Panc1 (cell line): ENCODE results near the gene ACSS1. TPM values are rescaled to one million over a fixed set of nuclear protein-coding genes. Genes with fewer than 3 reads are reported as not detected.

Experiments used
- ATAC-seq: fragments of 200-7000 bp; cut with Tn5 transposase; 2 replicates; pipeline ENCODE4 v1.9.1; 2020; ENCODE audit warnings: mild to moderate bottlenecking, moderate library complexity
- BruUV-seq: library from RNA; stranded (reverse); fragments of 400-500 nt; replicated peaks from 2 replicates; lab custom pipeline; 2021; lab: Mats Ljungman, UMichigan
- CTCF ChIA-PET: fragments of 300-600 bp; sonication (Branson Sonifier 250); formaldehyde crosslinking; loops from one replicate; lab custom pipeline; 2022; ENCODE audit warnings: antibody characterized with exemption; lab: Charles Lee
- POLR2A ChIA-PET: fragments of 300-600 bp; sonication (Branson Sonifier 250); formaldehyde crosslinking; loops from one replicate; lab custom pipeline; 2022; ENCODE audit warnings: antibody characterized with exemption; lab: Charles Lee
- DNase-seq: peaks from one replicate; pipeline ENCODE4 v3.0.0-alpha.2; 2010; ENCODE audit warnings: low read depth, low spot score
- H3K27ac ChIP-seq: 2 replicates; pipeline ENCODE4 v1.5.1; 2011; ENCODE audit warnings: mild to moderate bottlenecking, low read length, inconsistent platforms
- H3K27me3 ChIP-seq: fragments of 200-500 bp; sonication (Bioruptor generic); 2 replicates; pipeline ENCODE4 v1.6.0; 2014; ENCODE audit warnings: low read length, inconsistent platforms; ENCODE audit not compliant: control insufficient read depth, insufficient read depth
- H3K36me3 ChIP-seq: fragments of 200-500 bp; sonication (Bioruptor generic); 2 replicates; pipeline ENCODE4 v1.5.1; 2014; ENCODE audit warnings: inconsistent platforms, mild to moderate bottlenecking, low read length, moderate library complexity; ENCODE audit not compliant: control insufficient read depth, insufficient read depth
- H3K4me1 ChIP-seq: 2 replicates; pipeline ENCODE4 v1.5.1; 2011; ENCODE audit warnings: inconsistent platforms, mild to moderate bottlenecking, low read length, moderate library complexity; ENCODE audit not compliant: control insufficient read depth, insufficient read depth
- H3K4me3 ChIP-seq, 2 experiments: 2 replicates each; pipeline ENCODE4 v1.5.1; 2011 to 2012; ENCODE audit warnings: low read depth in 2 of 2, low read length in 2 of 2, mild to moderate bottlenecking in 2 of 2, inconsistent platforms in 1 of 2, moderate library complexity in 1 of 2
- H3K9me3 ChIP-seq: fragments of 200-500 bp; sonication (Bioruptor generic); 2 replicates; pipeline ENCODE4 v1.5.1; 2014; ENCODE audit warnings: low read depth, mild to moderate bottlenecking, inconsistent platforms, low read length, moderate library complexity; ENCODE audit not compliant: control insufficient read depth, insufficient read depth
- POLR2AphosphoS5 ChIP-seq: IDR thresholded peaks from 2 replicates; pipeline ENCODE4 v1.6.1; 2012; ENCODE audit warnings: mild to moderate bottlenecking, low read depth, low read length, moderate library complexity
- SIN3A ChIP-seq: IDR thresholded peaks from 2 replicates; pipeline ENCODE4 v1.6.1; 2012; ENCODE audit warnings: low read depth, mild to moderate bottlenecking, low read length, moderate library complexity, borderline replicate concordance; ENCODE audit not compliant: insufficient read depth
- TCF7L2 ChIP-seq: IDR thresholded peaks from 2 replicates; pipeline ENCODE4 v1.6.1; 2011; ENCODE audit warnings: mild to moderate bottlenecking, low read depth, low read length, inconsistent platforms
- in situ Hi-C: cut with HindIII; loops from 2 replicates; pipeline ENCODE4 v1.10.0; 2016; ENCODE audit warnings: low sequenced_read_pairs, low pct_unique_long_range_greater_than_20kb
- intact Hi-C: fragments of 100-400 bp; cut with micrococcal nuclease; formaldehyde crosslinking; loops from one replicate; pipeline ENCODE4 v1.10.0; 2022; ENCODE audit not compliant: unreplicated experiment
- total RNA-seq: library from RNA; stranded (reverse); gene quantifications from one replicate; pipeline ENCODE4 v1.2.1, GENCODE V29; 2021; ENCODE audit not compliant: unreplicated experiment
- TF ChIP-seq, protein P1 (sequence below): fragments of 450-650 bp; IDR thresholded peaks from 2 replicates; pipeline ENCODE4 v1.5.1; 2017; ENCODE audit warnings: mild to moderate bottlenecking
- TF ChIP-seq, protein P2 (sequence below), 2 experiments: IDR thresholded peaks; 2 replicates each; pipeline ENCODE4 v1.6.1; 2011 to 2012; ENCODE audit warnings: low read depth in 2 of 2, control low read depth in 1 of 2, low read length in 1 of 2, mild to moderate bottlenecking in 1 of 2, moderate library complexity in 1 of 2; ENCODE audit not compliant: insufficient read depth in 1 of 2

Gene ACSS1
- total RNA-seq, 1 experiment from 2014 or later, result 32.2 TPM

DNA sequence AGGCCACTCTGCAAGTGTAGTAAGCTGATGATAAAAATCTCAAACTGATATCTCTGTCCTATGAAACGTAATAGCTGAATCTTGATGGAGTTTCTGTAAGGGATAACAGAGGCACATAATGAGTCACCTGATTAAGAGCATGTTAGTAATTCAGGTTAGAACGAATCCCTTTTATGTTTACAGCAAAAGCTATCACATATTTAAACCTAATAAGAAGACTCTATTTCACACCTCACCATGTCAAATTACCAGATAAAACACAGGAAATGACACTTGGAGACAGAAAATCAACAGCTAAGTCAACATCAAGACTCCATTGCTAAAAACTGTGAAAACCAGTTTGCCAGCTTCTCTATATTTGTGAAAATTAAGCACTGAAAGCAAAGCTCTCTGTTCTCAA is 97.1 kb downstream of the ACSS1 start:
- ChIA-PET POLR2A (no interaction called here), CTCF (no interaction called here)
- H3K4me1 ChIP-seq, result no peaks in the 10 kb centered on the region
- BruUV-seq, result no TSS peak
- DNase-seq (no peak), ATAC-seq (no peak)
- no peak overlapping the region for H3K4me3 ChIP-seq
- no peaks in the 10 kb centered on the region for H3K27me3 ChIP-seq
- no peaks in the 10 kb centered on the region for H3K9me3 ChIP-seq
- TF ChIP-seq, protein P1, sequence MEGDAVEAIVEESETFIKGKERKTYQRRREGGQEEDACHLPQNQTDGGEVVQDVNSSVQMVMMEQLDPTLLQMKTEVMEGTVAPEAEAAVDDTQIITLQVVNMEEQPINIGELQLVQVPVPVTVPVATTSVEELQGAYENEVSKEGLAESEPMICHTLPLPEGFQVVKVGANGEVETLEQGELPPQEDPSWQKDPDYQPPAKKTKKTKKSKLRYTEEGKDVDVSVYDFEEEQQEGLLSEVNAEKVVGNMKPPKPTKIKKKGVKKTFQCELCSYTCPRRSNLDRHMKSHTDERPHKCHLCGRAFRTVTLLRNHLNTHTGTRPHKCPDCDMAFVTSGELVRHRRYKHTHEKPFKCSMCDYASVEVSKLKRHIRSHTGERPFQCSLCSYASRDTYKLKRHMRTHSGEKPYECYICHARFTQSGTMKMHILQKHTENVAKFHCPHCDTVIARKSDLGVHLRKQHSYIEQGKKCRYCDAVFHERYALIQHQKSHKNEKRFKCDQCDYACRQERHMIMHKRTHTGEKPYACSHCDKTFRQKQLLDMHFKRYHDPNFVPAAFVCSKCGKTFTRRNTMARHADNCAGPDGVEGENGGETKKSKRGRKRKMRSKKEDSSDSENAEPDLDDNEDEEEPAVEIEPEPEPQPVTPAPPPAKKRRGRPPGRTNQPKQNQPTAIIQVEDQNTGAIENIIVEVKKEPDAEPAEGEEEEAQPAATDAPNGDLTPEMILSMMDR, result no peak
- no peak for TF ChIP-seq SIN3A
- intact Hi-C loops (no loop called here), in situ Hi-C loops (no loop called here)
- H3K27ac ChIP-seq, result no peak overlapping the region
- H3K36me3 ChIP-seq, result peaks cover 2% of the 10 kb centered on the region

DNA sequence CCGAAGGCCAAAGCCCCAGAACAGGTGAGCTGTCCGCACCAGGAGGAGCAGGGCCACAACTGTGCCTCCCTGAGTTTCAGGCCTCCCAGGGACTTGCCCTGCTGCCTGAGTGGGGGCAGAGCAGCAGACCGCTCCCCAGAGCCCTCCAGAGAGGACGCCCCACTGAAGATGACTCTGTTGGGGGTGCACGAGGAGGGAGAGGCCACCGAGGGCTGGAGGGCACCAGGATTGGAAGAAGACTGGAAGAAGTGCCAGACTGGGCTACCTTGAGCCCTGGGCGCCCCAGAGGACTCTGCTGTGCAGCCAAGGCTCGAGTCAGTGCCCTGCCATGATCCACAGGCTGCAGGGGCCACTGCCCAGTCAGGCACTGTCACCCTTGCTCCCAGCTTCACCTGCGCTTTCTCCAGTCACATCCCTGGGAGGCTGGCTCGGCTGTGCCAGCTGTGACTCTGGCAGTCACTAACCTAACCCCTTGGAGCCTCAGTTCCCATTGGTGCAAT is 97.6 kb downstream of the ACSS1 start:
- intact Hi-C loops, result no loop called here
- ChIA-PET POLR2A (no interaction called here), CTCF (no interaction called here)
- no peak overlapping the region for H3K27ac ChIP-seq
- no peak overlapping the region for H3K4me3 ChIP-seq
- no peak for DNase-seq
- H3K9me3 ChIP-seq, result no peaks in the 10 kb centered on the region
- H3K27me3 ChIP-seq, result no peaks in the 10 kb centered on the region
- no TSS peak for BruUV-seq
- no peak for TF ChIP-seq SIN3A
- TF ChIP-seq, protein P1, result no peak
- TF ChIP-seq, protein P2, sequence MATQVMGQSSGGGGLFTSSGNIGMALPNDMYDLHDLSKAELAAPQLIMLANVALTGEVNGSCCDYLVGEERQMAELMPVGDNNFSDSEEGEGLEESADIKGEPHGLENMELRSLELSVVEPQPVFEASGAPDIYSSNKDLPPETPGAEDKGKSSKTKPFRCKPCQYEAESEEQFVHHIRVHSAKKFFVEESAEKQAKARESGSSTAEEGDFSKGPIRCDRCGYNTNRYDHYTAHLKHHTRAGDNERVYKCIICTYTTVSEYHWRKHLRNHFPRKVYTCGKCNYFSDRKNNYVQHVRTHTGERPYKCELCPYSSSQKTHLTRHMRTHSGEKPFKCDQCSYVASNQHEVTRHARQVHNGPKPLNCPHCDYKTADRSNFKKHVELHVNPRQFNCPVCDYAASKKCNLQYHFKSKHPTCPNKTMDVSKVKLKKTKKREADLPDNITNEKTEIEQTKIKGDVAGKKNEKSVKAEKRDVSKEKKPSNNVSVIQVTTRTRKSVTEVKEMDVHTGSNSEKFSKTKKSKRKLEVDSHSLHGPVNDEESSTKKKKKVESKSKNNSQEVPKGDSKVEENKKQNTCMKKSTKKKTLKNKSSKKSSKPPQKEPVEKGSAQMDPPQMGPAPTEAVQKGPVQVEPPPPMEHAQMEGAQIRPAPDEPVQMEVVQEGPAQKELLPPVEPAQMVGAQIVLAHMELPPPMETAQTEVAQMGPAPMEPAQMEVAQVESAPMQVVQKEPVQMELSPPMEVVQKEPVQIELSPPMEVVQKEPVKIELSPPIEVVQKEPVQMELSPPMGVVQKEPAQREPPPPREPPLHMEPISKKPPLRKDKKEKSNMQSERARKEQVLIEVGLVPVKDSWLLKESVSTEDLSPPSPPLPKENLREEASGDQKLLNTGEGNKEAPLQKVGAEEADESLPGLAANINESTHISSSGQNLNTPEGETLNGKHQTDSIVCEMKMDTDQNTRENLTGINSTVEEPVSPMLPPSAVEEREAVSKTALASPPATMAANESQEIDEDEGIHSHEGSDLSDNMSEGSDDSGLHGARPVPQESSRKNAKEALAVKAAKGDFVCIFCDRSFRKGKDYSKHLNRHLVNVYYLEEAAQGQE (IDR thresholded peaks at IDR 0.05; ENCODE audit: insufficient read depth in 1 of 2, low read depth in 2 of 2, low read length in 1 of 2), result no peak
- TF ChIP-seq TCF7L2, result no peak
- TF ChIP-seq POLR2AphosphoS5, result no peak
- no peak for ATAC-seq
- no peaks in the 10 kb centered on the region for H3K4me1 ChIP-seq
- in situ Hi-C loops, result no loop called here
- H3K36me3 ChIP-seq, result peaks cover 2% of the 10 kb centered on the region
